Measurements from ENCODE around the gene PSMB2. TPM values are rescaled to one million over a fixed set of nuclear protein-coding genes. Genes with fewer than 3 reads are reported as not detected.

The PSMB2 gene
- total and polyA plus RNA-seq, 2 experiments from 2014 or later = 22.5 to 72.8 TPM

DNA sequence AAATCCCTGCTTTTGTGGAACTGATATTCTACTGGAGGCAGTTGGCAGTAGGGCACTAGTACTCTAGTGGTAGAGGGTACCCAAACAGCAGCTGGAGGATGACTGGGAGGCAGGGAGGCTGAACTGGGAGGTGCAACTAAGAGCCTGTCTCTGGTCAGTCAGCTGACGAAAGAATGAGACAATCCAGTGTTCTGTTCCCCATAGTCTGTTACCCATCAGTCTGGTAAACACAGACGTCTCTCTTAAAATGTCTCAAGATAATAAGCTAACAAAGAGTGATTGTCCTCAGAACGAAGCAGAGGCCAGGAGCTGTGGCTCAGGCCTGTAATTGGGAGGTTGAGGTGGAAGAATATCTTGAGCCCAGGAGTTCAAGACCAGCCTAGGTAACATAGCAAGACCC, 37.9 kb downstream of the PSMB2 start:
- no peaks in the 10 kb centered on the region for H3K9me3 ChIP-seq (ENCODE audit: low read depth)
- H3K4me3 ChIP-seq = no peak overlapping the region
- H3K4me1 ChIP-seq (ENCODE audit: low read depth) = no peaks in the 10 kb centered on the region
- no peaks in the 10 kb centered on the region for H3K27me3 ChIP-seq
- H3K36me3 ChIP-seq = peaks cover 12% of the 10 kb centered on the region
- H3K27ac ChIP-seq = no peak overlapping the region
- TF ChIP-seq, protein P1, sequence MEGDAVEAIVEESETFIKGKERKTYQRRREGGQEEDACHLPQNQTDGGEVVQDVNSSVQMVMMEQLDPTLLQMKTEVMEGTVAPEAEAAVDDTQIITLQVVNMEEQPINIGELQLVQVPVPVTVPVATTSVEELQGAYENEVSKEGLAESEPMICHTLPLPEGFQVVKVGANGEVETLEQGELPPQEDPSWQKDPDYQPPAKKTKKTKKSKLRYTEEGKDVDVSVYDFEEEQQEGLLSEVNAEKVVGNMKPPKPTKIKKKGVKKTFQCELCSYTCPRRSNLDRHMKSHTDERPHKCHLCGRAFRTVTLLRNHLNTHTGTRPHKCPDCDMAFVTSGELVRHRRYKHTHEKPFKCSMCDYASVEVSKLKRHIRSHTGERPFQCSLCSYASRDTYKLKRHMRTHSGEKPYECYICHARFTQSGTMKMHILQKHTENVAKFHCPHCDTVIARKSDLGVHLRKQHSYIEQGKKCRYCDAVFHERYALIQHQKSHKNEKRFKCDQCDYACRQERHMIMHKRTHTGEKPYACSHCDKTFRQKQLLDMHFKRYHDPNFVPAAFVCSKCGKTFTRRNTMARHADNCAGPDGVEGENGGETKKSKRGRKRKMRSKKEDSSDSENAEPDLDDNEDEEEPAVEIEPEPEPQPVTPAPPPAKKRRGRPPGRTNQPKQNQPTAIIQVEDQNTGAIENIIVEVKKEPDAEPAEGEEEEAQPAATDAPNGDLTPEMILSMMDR (IDR thresholded peaks at IDR 0.05; ENCODE audit: low read depth, low read length) = no peak
- peak in 1 of 2 donors; percentile 62 for DNase-seq (ENCODE audit: low read depth in 1 of 2, low spot score in 1 of 2)

GRCh38 chr1:35600593-35600992, 40.7 kb downstream of the PSMB2 start:
- H3K36me3 ChIP-seq = peaks cover 4% of the 10 kb centered on the region
- TF ChIP-seq, protein P1 (IDR thresholded peaks at IDR 0.05; ENCODE audit: low read depth, low read length) = no peak
- no peak overlapping the region for H3K4me3 ChIP-seq
- DNase-seq (ENCODE audit: low read depth in 1 of 2, low spot score in 1 of 2) = no peak
- H3K9me3 ChIP-seq (ENCODE audit: low read depth) = no peaks in the 10 kb centered on the region
- H3K27me3 ChIP-seq = no peaks in the 10 kb centered on the region
- H3K4me1 ChIP-seq (ENCODE audit: low read depth) = no peaks in the 10 kb centered on the region
- H3K27ac ChIP-seq = no peak overlapping the region

- DNase-seq (ENCODE audit: low read depth in 1 of 2, low spot score in 1 of 2) = no peak
- Histone ChIP-seq H3K4me1 (ENCODE audit: low read depth) (no peaks in the 10 kb centered on the region), H3K27ac (no peak overlapping the region)
Observed at GRCh38 chr1:35599411-35599810, 41.9 kb downstream of the PSMB2 start.

DNA sequence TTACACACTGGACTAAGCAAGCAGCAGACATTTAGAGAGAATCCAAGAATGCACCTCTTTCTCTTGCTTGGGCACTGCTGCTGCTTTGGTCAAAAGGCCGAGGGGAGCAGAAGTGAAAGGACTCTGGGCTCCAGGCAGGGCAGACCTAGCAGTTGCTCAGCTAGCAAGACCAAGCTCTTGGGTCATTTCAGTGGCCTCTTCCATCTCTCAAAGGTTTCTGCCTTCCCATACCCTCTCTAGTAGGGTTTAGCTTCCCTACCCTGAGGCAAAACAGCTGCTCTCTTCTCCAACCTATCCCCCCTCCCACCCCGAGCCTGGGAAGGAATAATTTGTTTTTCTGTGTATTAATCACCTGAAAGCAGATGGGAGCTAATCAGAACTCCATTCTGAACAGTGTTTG, 42.4 kb downstream of the PSMB2 start:
- H3K9me3 ChIP-seq (ENCODE audit: low read depth) = no peaks in the 10 kb centered on the region
- H3K27me3 ChIP-seq = no peaks in the 10 kb centered on the region
- no peak overlapping the region for H3K4me3 ChIP-seq
- H3K36me3 ChIP-seq = no peaks in the 10 kb centered on the region
- no peak for DNase-seq (ENCODE audit: low read depth in 1 of 2, low spot score in 1 of 2)
- TF ChIP-seq, protein P1 (IDR thresholded peaks at IDR 0.05; ENCODE audit: low read depth, low read length) = no peak
- H3K4me1 ChIP-seq (ENCODE audit: low read depth) = no peaks in the 10 kb centered on the region
- no peak overlapping the region for H3K27ac ChIP-seq

More at GRCh38 chr1:35599411-35599810, 41.9 kb downstream of the PSMB2 start:
- Histone ChIP-seq H3K4me3 (no peak overlapping the region), H3K27me3 (no peaks in the 10 kb centered on the region), H3K36me3 (no peaks in the 10 kb centered on the region), H3K9me3 (ENCODE audit: low read depth) (no peaks in the 10 kb centered on the region)
- TF ChIP-seq, protein P1 (IDR thresholded peaks at IDR 0.05; ENCODE audit: low read depth, low read length) = no peak

DNA sequence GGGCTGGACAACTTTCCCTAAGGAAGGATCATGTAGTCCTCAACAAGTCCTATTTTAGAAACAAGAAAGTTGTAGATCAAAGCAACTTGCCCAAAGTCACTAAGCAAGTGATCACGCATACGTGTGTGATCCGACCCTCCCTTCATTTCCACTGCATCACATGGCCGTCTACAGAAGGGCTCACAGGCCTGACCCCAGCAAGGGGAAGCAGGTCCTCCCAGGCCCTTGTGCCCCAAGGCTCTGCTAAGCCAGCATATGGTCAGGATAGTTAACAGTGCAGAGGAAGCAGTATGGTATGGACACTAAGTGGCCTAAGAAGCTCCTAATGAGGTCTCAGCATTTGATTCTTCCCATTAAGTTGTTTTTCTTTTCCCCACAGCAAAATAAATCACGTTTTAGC, 43.5 kb downstream of the PSMB2 start:
- DNase-seq (ENCODE audit: low read depth in 1 of 2, low spot score in 1 of 2) = no peak
- Histone ChIP-seq H3K9me3 (ENCODE audit: low read depth) (no peaks in the 10 kb centered on the region), H3K27ac (no peak overlapping the region), H3K36me3 (no peaks in the 10 kb centered on the region), H3K4me1 (ENCODE audit: low read depth) (no peaks in the 10 kb centered on the region), H3K4me3 (no peak overlapping the region), H3K27me3 (no peaks in the 10 kb centered on the region)
- TF ChIP-seq, protein P1 (IDR thresholded peaks at IDR 0.05; ENCODE audit: low read depth, low read length) = no peak

DNA sequence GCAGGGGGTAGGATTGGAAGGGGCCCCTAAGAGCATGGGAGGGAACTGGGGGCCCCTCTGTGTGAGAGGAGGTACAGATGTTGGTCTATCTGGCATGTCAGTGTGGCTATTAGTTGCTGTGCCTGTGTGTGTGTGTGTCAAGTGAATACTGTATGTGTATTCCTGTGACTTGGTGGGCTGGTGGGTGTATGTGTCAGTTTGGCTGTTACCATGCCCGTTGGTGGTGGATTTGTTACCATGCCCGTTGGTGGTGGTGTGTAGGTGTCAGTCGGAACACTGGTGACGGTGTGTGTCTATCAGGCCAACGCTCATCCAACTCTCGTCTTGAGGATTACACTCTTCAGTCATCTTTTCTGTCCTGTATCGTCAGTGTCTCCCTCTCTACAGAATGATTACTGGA, 45.6 kb downstream of the PSMB2 start:
- DNase-seq (ENCODE audit: low read depth in 1 of 2, low spot score in 1 of 2) = no peak
- H3K4me3 ChIP-seq = no peak overlapping the region
- H3K36me3 ChIP-seq = no peaks in the 10 kb centered on the region
- H3K27ac ChIP-seq = no peak overlapping the region
- H3K4me1 ChIP-seq (ENCODE audit: low read depth) = no peaks in the 10 kb centered on the region
- no peaks in the 10 kb centered on the region for H3K9me3 ChIP-seq (ENCODE audit: low read depth)
- H3K27me3 ChIP-seq = no peaks in the 10 kb centered on the region
- TF ChIP-seq, protein P1 (IDR thresholded peaks at IDR 0.05; ENCODE audit: low read depth, low read length) = no peak
